ENCODE results near the gene MDC1. TPM values are rescaled to one million over a fixed set of nuclear protein-coding genes. Genes with fewer than 3 reads are reported as not detected.
A peak's percentile ranks its signal among the peaks of the same experiment; 100 is the strongest.

Gene MDC1
- total RNA-seq, 1 donor from 2014 or later: 25.2 TPM

DNA sequence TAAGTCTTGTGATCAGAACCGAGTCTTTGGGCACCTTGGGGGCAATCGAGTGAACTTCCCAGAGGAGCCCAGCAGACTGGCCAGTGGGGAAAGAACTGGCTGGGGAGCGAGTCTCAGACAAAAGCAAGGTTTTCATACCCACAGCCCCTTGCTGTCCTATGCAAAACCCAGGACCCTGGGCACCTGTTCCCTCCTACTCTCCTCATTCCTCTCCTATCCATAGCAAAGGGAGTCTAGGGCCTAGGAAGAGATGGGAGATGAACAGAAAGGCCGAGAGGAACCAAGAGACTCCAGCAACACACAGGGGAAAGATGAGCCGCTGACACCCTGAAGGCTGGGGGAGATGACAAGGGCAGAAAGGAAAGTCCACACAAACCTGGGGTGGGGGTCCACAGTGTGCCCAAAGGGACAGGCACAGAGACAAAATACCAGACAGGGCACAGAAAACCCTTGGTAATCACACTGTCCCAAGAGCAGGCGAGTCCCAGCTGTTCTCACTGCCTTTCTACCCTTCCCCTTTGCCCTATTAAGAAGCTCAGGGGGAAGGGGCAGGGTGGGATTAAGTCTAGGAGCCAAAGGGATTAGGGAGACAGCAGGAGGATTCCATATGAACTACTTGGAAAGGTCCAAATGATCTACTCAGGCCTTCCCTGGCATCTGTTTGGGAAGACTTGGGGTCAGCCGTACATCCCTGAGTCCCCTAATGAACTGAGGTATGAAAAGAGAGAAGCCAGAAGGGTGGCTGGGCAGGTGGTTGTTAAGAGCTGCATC, 37.1 kb downstream of the MDC1 start:
- Histone ChIP-seq H3K79me2 (ENCODE audit: insufficient read depth, low read length) (peaks cover 82% of the 10 kb centered on the region), H4K20me1 (ENCODE audit: insufficient read depth, low read length) (peaks cover 87% of the 10 kb centered on the region), H2AFZ (ENCODE audit: low read depth, low read length) (no peak overlapping the region), H3K4me1 (ENCODE audit: insufficient read depth, low read length) (peaks cover 33% of the 10 kb centered on the region), H3K9ac (ENCODE audit: low read length) (peak overlapping the region; percentile 98), H3K36me3 (ENCODE audit: insufficient read depth, low read length) (peaks cover 37% of the 10 kb centered on the region), H3K27ac (ENCODE audit: low read depth, low read length) (peak overlapping the region; percentile 8), H3K27me3 (ENCODE audit: insufficient read depth, low read length) (no peaks in the 10 kb centered on the region), H3K4me3 (ENCODE audit: insufficient read depth, low read depth, low read length) (peak overlapping the region; percentile 41), H3K4me2 (ENCODE audit: low read length) (peak overlapping the region; percentile 100), H3K9me3 (ENCODE audit: insufficient read depth, low read depth, low read length) (no peaks in the 10 kb centered on the region)
- Mint-ChIP-seq H3K27me3 (ENCODE audit: low read depth, unreplicated experiment) (no peaks in the 10 kb centered on the region), H3K4me3 (ENCODE audit: unreplicated experiment) (peak overlapping the region; percentile 98), H3K9me3 (ENCODE audit: unreplicated experiment) (no peaks in the 10 kb centered on the region), H3K4me1 (ENCODE audit: low read depth, unreplicated experiment) (peaks cover 23% of the 10 kb centered on the region), H3K27ac (ENCODE audit: unreplicated experiment) (peak overlapping the region; percentile 7), H3K36me3 (ENCODE audit: low read depth, unreplicated experiment) (peaks cover 28% of the 10 kb centered on the region)
- FAIRE-seq (no peak), DNase-seq (ENCODE audit: low read depth) (no peak)
- no peak for TF ChIP-seq EZH2 (IDR thresholded peaks at IDR 0.05; ENCODE audit: insufficient read depth, low read length)
- TF ChIP-seq, protein P1, sequence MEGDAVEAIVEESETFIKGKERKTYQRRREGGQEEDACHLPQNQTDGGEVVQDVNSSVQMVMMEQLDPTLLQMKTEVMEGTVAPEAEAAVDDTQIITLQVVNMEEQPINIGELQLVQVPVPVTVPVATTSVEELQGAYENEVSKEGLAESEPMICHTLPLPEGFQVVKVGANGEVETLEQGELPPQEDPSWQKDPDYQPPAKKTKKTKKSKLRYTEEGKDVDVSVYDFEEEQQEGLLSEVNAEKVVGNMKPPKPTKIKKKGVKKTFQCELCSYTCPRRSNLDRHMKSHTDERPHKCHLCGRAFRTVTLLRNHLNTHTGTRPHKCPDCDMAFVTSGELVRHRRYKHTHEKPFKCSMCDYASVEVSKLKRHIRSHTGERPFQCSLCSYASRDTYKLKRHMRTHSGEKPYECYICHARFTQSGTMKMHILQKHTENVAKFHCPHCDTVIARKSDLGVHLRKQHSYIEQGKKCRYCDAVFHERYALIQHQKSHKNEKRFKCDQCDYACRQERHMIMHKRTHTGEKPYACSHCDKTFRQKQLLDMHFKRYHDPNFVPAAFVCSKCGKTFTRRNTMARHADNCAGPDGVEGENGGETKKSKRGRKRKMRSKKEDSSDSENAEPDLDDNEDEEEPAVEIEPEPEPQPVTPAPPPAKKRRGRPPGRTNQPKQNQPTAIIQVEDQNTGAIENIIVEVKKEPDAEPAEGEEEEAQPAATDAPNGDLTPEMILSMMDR (IDR thresholded peaks at IDR 0.05; ENCODE audit: insufficient read depth, low read depth, low read length): no peak

DNA sequence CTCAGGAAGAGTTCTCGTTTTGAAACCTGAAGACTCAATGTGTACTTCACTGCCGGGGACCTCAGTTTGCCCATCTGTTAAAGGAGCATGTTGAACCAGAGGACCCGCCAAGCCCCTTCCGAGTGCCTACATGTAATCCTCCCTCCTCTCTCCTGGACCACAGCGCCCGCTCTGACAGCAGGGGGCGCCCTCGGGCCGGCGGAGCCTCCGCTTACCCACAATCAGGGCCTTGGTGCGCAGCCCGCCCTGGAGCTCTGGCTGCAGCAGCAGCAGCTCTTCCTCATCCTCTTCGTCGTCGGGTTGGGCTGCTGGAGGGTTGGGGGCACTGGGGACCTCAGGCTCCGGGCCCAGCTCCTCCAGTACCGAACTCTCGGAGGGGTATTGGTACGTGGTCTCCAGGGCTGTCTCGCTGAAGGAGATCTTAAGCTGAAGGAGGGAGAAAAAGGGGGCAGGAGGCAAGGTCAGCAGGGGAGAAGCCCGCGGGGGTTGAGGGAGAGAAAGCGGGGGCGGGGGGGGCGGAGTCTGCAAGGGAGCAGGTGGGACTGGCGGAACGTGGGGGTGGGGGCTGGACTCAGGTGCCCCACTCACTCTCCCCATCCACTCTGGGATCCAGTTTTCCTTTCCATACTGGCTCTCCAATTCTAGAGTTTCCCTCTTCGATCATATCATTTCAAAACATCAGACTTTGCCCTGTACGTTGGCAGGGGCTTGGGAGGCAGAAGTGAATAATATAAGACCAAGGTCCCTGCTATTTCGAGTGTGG, 37.9 kb downstream of the MDC1 start:
- TF ChIP-seq EZH2 (IDR thresholded peaks at IDR 0.05; ENCODE audit: insufficient read depth, low read length): no peak
- TF ChIP-seq, protein P1 (IDR thresholded peaks at IDR 0.05; ENCODE audit: insufficient read depth, low read depth, low read length): peak; percentile 70
- no peaks in the 10 kb centered on the region for H3K27me3 Mint-ChIP-seq (ENCODE audit: low read depth, unreplicated experiment)
- Histone ChIP-seq H3K27me3 (ENCODE audit: insufficient read depth, low read length) (no peaks in the 10 kb centered on the region), H2AFZ (ENCODE audit: low read depth, low read length) (no peak overlapping the region), H3K4me3 (ENCODE audit: insufficient read depth, low read depth, low read length) (peak overlapping the region; percentile 41), H3K4me2 (ENCODE audit: low read length) (peak overlapping the region; percentile 100), H3K9me3 (ENCODE audit: insufficient read depth, low read depth, low read length) (no peaks in the 10 kb centered on the region), H3K9ac (ENCODE audit: low read length) (peak overlapping the region; percentile 98), H3K79me2 (ENCODE audit: insufficient read depth, low read length) (peaks cover 74% of the 10 kb centered on the region), H3K36me3 (ENCODE audit: insufficient read depth, low read length) (peaks cover 37% of the 10 kb centered on the region), H4K20me1 (ENCODE audit: insufficient read depth, low read length) (peaks cover 81% of the 10 kb centered on the region), H3K4me1 (ENCODE audit: insufficient read depth, low read length) (peaks cover 31% of the 10 kb centered on the region), H3K27ac (ENCODE audit: low read depth, low read length) (no peak overlapping the region)
- no peaks in the 10 kb centered on the region for H3K9me3 Mint-ChIP-seq (ENCODE audit: unreplicated experiment)
- H3K4me3 Mint-ChIP-seq (ENCODE audit: unreplicated experiment): peak overlapping the region; percentile 98
- peaks cover 22% of the 10 kb centered on the region for H3K4me1 Mint-ChIP-seq (ENCODE audit: low read depth, unreplicated experiment)
- peaks cover 25% of the 10 kb centered on the region for H3K36me3 Mint-ChIP-seq (ENCODE audit: low read depth, unreplicated experiment)
- DNase-seq (ENCODE audit: low read depth): peak; percentile 47
- peak overlapping the region; percentile 62 for H3K27ac Mint-ChIP-seq (ENCODE audit: unreplicated experiment)
- FAIRE-seq: no peak

Measured in astrocyte (in vitro differentiated cells and primary cell).